Suprapubic skin (tissue), 4 donors: Measurements from ENCODE around the gene ZNF22.

Experiments
- EP300 ChIP-seq: sonication (generic); formaldehyde crosslinking; IDR thresholded peaks from one replicate; pipeline ENCODE4 v1.6.1; 2017; ENCODE audit warnings: antibody characterized with exemption
- POLR2A ChIP-seq, 2 donors: fragments of 450-650 bp; IDR thresholded peaks; one replicate each; pipeline ENCODE4 v1.6.1; 2017; ENCODE audit warnings: antibody characterized with exemption in 2 of 2, mild to moderate bottlenecking in 2 of 2, moderate library complexity in 2 of 2
- POLR2AphosphoS5 ChIP-seq, 3 donors: sonication (generic); formaldehyde crosslinking; IDR thresholded peaks; one replicate each; pipeline ENCODE4 v1.6.1; 2017; ENCODE audit warnings: antibody characterized with exemption in 3 of 3
- TF ChIP-seq, protein P1 (sequence below), 2 donors: fragments of 200-600 bp in 1 of 2; fragments of 450-650 bp in 1 of 2; sonication (generic) in 1 of 2; IDR thresholded peaks; one replicate each; pipeline ENCODE4 v1.5.1; 2016 to 2019; ENCODE audit warnings: antibody characterized with exemption in 2 of 2, mild to moderate bottlenecking in 1 of 2, moderate library complexity in 1 of 2

DNA sequence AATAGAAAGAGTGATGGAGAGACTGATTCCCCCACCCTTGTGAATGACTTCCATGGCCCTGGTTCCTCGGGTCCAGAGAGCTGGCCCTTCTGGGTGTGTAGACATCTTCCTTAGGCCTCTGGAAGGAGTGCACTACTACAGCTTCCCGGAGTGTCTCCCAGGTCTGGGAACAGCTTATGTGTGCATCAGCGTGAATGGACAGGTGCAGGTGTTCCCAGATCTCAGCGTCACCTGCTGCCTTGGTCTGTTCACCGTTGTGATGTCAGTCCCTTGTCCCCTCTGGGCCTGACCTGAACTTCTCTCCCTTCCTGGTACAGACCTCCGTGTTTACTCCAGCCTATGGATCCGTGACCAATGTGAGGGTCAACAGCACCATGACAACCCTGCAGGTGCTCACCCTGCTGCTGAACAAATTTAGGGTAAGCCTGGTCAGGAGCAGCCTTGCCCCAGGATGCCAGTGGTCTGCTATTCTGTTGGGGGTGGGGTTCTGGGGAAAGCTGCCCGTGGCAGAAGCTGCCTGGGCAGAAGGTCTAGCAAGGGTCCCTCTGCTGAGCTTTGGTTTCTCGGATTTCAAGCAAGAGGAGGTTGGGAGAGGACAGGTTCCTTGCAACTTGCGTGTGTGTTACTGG lies 11.7 kb upstream of the ZNF22 start:
- TF ChIP-seq POLR2AphosphoS5 (IDR thresholded peaks at IDR 0.05) (no peak), EP300 (no peak), POLR2A (IDR thresholded peaks at IDR 0.05) (no peak)
- TF ChIP-seq, protein P1, sequence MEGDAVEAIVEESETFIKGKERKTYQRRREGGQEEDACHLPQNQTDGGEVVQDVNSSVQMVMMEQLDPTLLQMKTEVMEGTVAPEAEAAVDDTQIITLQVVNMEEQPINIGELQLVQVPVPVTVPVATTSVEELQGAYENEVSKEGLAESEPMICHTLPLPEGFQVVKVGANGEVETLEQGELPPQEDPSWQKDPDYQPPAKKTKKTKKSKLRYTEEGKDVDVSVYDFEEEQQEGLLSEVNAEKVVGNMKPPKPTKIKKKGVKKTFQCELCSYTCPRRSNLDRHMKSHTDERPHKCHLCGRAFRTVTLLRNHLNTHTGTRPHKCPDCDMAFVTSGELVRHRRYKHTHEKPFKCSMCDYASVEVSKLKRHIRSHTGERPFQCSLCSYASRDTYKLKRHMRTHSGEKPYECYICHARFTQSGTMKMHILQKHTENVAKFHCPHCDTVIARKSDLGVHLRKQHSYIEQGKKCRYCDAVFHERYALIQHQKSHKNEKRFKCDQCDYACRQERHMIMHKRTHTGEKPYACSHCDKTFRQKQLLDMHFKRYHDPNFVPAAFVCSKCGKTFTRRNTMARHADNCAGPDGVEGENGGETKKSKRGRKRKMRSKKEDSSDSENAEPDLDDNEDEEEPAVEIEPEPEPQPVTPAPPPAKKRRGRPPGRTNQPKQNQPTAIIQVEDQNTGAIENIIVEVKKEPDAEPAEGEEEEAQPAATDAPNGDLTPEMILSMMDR (IDR thresholded peaks at IDR 0.05): no peak
